WTC11 (cell line): Measurements from ENCODE around the gene GABRG3. TPM values are rescaled to one million over a fixed set of nuclear protein-coding genes. Genes with fewer than 3 reads are reported as not detected.

Source experiments
- ATAC-seq: fragments of 200-7000 bp; cut with Tn5 transposase; 2 replicates; pipeline ENCODE4 v1.10.0; 2021; ENCODE audit warnings: mild to moderate bottlenecking, moderate library complexity
- CTCF ChIA-PET: fragments of 300-600 bp; sonication (Branson Sonifier 250); formaldehyde crosslinking; loops from one replicate; lab custom pipeline; 2021; ENCODE audit warnings: antibody characterized with exemption; lab: Charles Lee
- POLR2A ChIA-PET: fragments of 350-600 bp; sonication (Branson Sonifier 250); formaldehyde crosslinking; loops from one replicate; lab custom pipeline; 2021; ENCODE audit warnings: antibody characterized with exemption; lab: Charles Lee
- DNase-seq: peaks from one replicate; pipeline ENCODE4 v3.0.0; 2021; ENCODE audit warnings: low spot score
- H3K27ac Mint-ChIP-seq: 2 replicates; pipeline ENCODE4 v1.8.0; 2021; ENCODE audit warnings: mixed read lengths
- H3K27me3 Mint-ChIP-seq: 2 replicates; pipeline ENCODE4 v1.8.0; 2021; ENCODE audit warnings: low read depth, mild to moderate bottlenecking, moderate library complexity, mixed read lengths
- H3K36me3 Mint-ChIP-seq: 2 replicates; pipeline ENCODE4 v1.8.0; 2021; ENCODE audit warnings: mixed read lengths
- H3K4me1 Mint-ChIP-seq: 2 replicates; pipeline ENCODE4 v1.8.0; 2022; ENCODE audit warnings: mixed read lengths
- H3K4me3 Mint-ChIP-seq: 2 replicates; pipeline ENCODE4 v1.8.0; 2021; ENCODE audit warnings: mild to moderate bottlenecking, moderate library complexity, mixed read lengths
- H3K9me3 Mint-ChIP-seq: 2 replicates; pipeline ENCODE4 v1.8.0; 2021; ENCODE audit warnings: mixed read lengths
- AFF4 ChIP-seq: sonication (generic); formaldehyde crosslinking; IDR thresholded peaks from 2 replicates; pipeline ENCODE4 v1.8.1; 2023; ENCODE audit warnings: mild to moderate bottlenecking, missing genetic modification reagents, borderline replicate concordance
- CBFB ChIP-seq: sonication (generic); formaldehyde crosslinking; IDR thresholded peaks from 2 replicates; pipeline ENCODE4 v1.8.1; 2022; ENCODE audit warnings: mild to moderate bottlenecking, low read depth, missing genetic modification reagents
- CDX4 ChIP-seq: fragments of 250-450 bp; sonication (Bioruptor Pico); IDR thresholded peaks from 2 replicates; pipeline ENCODE4 v1.9.0; 2021; ENCODE audit warnings: moderate library complexity, mild to moderate bottlenecking, inconsistent platforms, borderline replicate concordance
- ETV6 ChIP-seq: sonication (generic); formaldehyde crosslinking; IDR thresholded peaks from 2 replicates; pipeline ENCODE4 v1.8.1; 2022; ENCODE audit warnings: mild to moderate bottlenecking, missing genetic modification reagents
- FOXP1 ChIP-seq: sonication (generic); formaldehyde crosslinking; IDR thresholded peaks from 2 replicates; pipeline ENCODE4 v1.8.0; 2022; ENCODE audit warnings: missing genetic modification reagents, mild to moderate bottlenecking, moderate library complexity, borderline replicate concordance
- OVOL2 ChIP-seq: fragments of 250-450 bp; sonication (Bioruptor Pico); IDR thresholded peaks from 2 replicates; pipeline ENCODE4 v1.9.0; 2021; ENCODE audit warnings: mild to moderate bottlenecking, borderline replicate concordance
- RELA ChIP-seq: sonication (generic); formaldehyde crosslinking; IDR thresholded peaks from 2 replicates; pipeline ENCODE4 v1.8.1; 2022; ENCODE audit warnings: missing genetic modification reagents, mild to moderate bottlenecking, borderline replicate concordance
- SOX15 ChIP-seq: fragments of 250-450 bp; sonication (Bioruptor Pico); IDR thresholded peaks from 2 replicates; pipeline ENCODE4 v1.9.0; 2021; ENCODE audit warnings: mild to moderate bottlenecking
- USF1 ChIP-seq: sonication (generic); formaldehyde crosslinking; IDR thresholded peaks from 2 replicates; pipeline ENCODE4 v1.8.0; 2022; ENCODE audit warnings: mild to moderate bottlenecking, missing genetic modification reagents
- ZNF121 ChIP-seq: sonication (generic); formaldehyde crosslinking; IDR thresholded peaks from 2 replicates; pipeline ENCODE4 v1.8.0; 2023; ENCODE audit warnings: missing genetic modification reagents
- ZNF263 ChIP-seq: sonication (generic); formaldehyde crosslinking; IDR thresholded peaks from 2 replicates; pipeline ENCODE4 v1.8.1; 2022; ENCODE audit warnings: low read depth, mild to moderate bottlenecking, moderate library complexity, missing genetic modification reagents
- ZNF425 ChIP-seq: fragments of 250-450 bp; sonication (Bioruptor Pico); conservative IDR thresholded peaks from 2 replicates; pipeline ENCODE4 v1.9.0; 2021; ENCODE audit warnings: mild to moderate bottlenecking
- ZNF671 ChIP-seq: fragments of 250-450 bp; sonication (Bioruptor Pico); IDR thresholded peaks from 2 replicates; pipeline ENCODE4 v1.8.0; 2021; ENCODE audit warnings: mild to moderate bottlenecking
- total RNA-seq: library from RNA; stranded (reverse); gene quantifications from 3 replicates; pipeline ENCODE4 v1.2.3, GENCODE V29; 2021
- TF ChIP-seq, protein P1 (sequence below): fragments of 200-600 bp; IDR thresholded peaks from 2 replicates; pipeline ENCODE4 v1.8.0; 2022; ENCODE audit warnings: antibody characterized with exemption
- TF ChIP-seq, protein P2 (sequence below): sonication (generic); formaldehyde crosslinking; IDR thresholded peaks from 2 replicates; pipeline ENCODE4 v1.8.1; 2022; ENCODE audit warnings: mild to moderate bottlenecking, moderate library complexity, missing genetic modification reagents
- TF ChIP-seq, protein P3 (sequence below): fragments of 250-450 bp; sonication (Bioruptor Pico); IDR thresholded peaks from 2 replicates; pipeline ENCODE4 v2.1.2; 2022; ENCODE audit warnings: mild to moderate bottlenecking, moderate library complexity
- TF ChIP-seq, protein P4 (sequence below): sonication (generic); formaldehyde crosslinking; IDR thresholded peaks from 2 replicates; pipeline ENCODE4 v1.8.1; 2023; ENCODE audit warnings: mild to moderate bottlenecking, moderate library complexity, missing genetic modification reagents

Gene GABRG3
- total RNA-seq, 1 experiment from 2014 or later, result 0.72 TPM

DNA sequence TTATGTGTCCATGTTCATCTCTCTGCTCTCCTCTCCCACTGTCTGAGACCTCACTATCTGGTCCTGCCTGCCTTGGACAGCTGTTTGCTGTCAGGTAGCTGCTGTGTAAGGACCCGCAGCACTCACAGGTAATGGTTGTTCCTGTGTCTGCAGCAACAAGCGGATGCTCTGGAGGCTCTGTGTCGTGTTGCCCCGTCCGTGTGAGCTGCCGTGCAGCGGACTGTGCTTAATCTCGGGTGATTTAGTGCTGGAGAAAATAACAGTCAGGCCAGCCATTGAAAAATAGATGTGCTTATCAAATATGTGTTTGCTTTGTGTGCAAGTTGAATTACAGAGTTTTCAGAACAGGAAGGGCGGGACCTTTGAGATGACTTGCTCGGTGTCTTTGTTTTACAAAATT, 121.4 kb downstream of the GABRG3 start:
- H3K4me1 Mint-ChIP-seq, result peaks cover 22% of the 10 kb centered on the region
- DNase-seq, result no peak
- ChIA-PET CTCF (interaction anchor here (1.2 kb wide), 1 partner anchor 266 kb away, joined by 3 read pairs; no protein-coding TSS in a partner anchor), POLR2A (no interaction called here)
- H3K27ac Mint-ChIP-seq, result no peak overlapping the region
- H3K9me3 Mint-ChIP-seq, result peaks cover 9% of the 10 kb centered on the region
- H3K27me3 Mint-ChIP-seq, result no peaks in the 10 kb centered on the region
- H3K4me3 Mint-ChIP-seq, result no peak overlapping the region
- H3K36me3 Mint-ChIP-seq, result 0 out of 2 replicates have a peak, but pooled peaks cover 6% of the 10 kb centered on the region
- ATAC-seq, result no peak
- TF ChIP-seq ZNF671 (no peak), CBFB (no peak), ZNF121 (CRISPR knock-in tag) (no peak)

GRCh38 chr15:27094235-27094634, 123.3 kb downstream of the GABRG3 start:
- ChIA-PET POLR2A (no interaction called here), CTCF (no interaction called here)
- H3K4me1 Mint-ChIP-seq, result peaks cover 25% of the 10 kb centered on the region
- no peak overlapping the region for H3K27ac Mint-ChIP-seq
- ATAC-seq, result no peak
- H3K4me3 Mint-ChIP-seq, result no peak overlapping the region
- no peak for DNase-seq
- TF ChIP-seq RELA (no peak), OVOL2 (CRISPR knock-in tag) (no peak), ETV6 (no peak), CDX4 (no peak)
- TF ChIP-seq, protein P1, sequence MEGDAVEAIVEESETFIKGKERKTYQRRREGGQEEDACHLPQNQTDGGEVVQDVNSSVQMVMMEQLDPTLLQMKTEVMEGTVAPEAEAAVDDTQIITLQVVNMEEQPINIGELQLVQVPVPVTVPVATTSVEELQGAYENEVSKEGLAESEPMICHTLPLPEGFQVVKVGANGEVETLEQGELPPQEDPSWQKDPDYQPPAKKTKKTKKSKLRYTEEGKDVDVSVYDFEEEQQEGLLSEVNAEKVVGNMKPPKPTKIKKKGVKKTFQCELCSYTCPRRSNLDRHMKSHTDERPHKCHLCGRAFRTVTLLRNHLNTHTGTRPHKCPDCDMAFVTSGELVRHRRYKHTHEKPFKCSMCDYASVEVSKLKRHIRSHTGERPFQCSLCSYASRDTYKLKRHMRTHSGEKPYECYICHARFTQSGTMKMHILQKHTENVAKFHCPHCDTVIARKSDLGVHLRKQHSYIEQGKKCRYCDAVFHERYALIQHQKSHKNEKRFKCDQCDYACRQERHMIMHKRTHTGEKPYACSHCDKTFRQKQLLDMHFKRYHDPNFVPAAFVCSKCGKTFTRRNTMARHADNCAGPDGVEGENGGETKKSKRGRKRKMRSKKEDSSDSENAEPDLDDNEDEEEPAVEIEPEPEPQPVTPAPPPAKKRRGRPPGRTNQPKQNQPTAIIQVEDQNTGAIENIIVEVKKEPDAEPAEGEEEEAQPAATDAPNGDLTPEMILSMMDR, result no peak
- TF ChIP-seq, protein P2, sequence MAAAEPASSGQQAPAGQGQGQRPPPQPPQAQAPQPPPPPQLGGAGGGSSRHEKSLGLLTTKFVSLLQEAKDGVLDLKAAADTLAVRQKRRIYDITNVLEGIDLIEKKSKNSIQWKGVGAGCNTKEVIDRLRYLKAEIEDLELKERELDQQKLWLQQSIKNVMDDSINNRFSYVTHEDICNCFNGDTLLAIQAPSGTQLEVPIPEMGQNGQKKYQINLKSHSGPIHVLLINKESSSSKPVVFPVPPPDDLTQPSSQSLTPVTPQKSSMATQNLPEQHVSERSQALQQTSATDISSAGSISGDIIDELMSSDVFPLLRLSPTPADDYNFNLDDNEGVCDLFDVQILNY, result no peak
- TF ChIP-seq, protein P3, sequence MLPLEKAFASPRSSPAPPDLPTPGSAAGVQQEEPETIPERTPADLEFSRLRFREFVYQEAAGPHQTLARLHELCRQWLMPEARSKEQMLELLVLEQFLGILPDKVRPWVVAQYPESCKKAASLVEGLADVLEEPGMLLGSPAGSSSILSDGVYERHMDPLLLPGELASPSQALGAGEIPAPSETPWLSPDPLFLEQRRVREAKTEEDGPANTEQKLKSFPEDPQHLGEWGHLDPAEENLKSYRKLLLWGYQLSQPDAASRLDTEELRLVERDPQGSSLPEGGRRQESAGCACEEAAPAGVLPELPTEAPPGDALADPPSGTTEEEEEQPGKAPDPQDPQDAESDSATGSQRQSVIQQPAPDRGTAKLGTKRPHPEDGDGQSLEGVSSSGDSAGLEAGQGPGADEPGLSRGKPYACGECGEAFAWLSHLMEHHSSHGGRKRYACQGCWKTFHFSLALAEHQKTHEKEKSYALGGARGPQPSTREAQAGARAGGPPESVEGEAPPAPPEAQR (CRISPR knock-in tag), result no peak
- TF ChIP-seq, all 79 proteins: peak for 0
- H3K9me3 Mint-ChIP-seq, result peaks cover 8% of the 10 kb centered on the region
- H3K27me3 Mint-ChIP-seq, result no peaks in the 10 kb centered on the region
- H3K36me3 Mint-ChIP-seq, result 0 out of 2 replicates have a peak, but pooled peaks cover 2% of the 10 kb centered on the region

GRCh38 chr15:27095886-27096624, 125.1 kb downstream of the GABRG3 start:
- no peaks in the 10 kb centered on the region for H3K36me3 Mint-ChIP-seq
- no peak for DNase-seq
- CTCF ChIA-PET, result interaction anchor here (0.7 to 1.4 kb wide), 2 partner anchors 36 to 406 kb away, joined by 4 to 5 read pairs; no protein-coding TSS in a partner anchor
- POLR2A ChIA-PET, result no interaction called here
- no peaks in the 10 kb centered on the region for H3K9me3 Mint-ChIP-seq
- peaks cover 25% of the 10 kb centered on the region for H3K4me1 Mint-ChIP-seq
- no peak for ATAC-seq
- H3K27ac Mint-ChIP-seq, result 0 out of 2 replicates have a peak overlapping the region, but pooled peaks have one; percentile 21
- H3K27me3 Mint-ChIP-seq, result no peaks in the 10 kb centered on the region
- H3K4me3 Mint-ChIP-seq, result no peak overlapping the region
- TF ChIP-seq ZNF121 (CRISPR knock-in tag) (no peak), USF1 (no peak), ETV6 (no peak), ZNF425 (no peak), AFF4 (CRISPR knock-in tag) (no peak), ZNF671 (no peak), ZNF263 (CRISPR knock-in tag) (no peak), FOXP1 (no peak), SOX15 (CRISPR knock-in tag) (no peak)
- TF ChIP-seq, protein P4, sequence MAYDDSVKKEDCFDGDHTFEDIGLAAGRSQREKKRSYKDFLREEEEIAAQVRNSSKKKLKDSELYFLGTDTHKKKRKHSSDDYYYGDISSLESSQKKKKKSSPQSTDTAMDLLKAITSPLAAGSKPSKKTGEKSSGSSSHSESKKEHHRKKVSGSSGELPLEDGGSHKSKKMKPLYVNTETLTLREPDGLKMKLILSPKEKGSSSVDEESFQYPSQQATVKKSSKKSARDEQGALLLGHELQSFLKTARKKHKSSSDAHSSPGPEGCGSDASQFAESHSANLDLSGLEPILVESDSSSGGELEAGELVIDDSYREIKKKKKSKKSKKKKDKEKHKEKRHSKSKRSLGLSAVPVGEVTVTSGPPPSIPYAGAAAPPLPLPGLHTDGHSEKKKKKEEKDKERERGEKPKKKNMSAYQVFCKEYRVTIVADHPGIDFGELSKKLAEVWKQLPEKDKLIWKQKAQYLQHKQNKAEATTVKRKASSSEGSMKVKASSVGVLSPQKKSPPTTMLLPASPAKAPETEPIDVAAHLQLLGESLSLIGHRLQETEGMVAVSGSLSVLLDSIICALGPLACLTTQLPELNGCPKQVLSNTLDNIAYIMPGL (CRISPR knock-in tag), result no peak
